Measurements from ENCODE around the gene CBFA2T3. TPM values are rescaled to one million over a fixed set of nuclear protein-coding genes. Genes with fewer than 3 reads are reported as not detected.

Gene CBFA2T3
- total RNA-seq, 2 donors from 2014 or later = 10.1 to 10.5 TPM

- Histone ChIP-seq H3K27ac (no peak overlapping the region), H3K27me3 (peaks cover 11% of the 10 kb centered on the region), H3K4me1 (no peaks in the 10 kb centered on the region), H3K4me3 (no peak overlapping the region), H3K36me3 (no peaks in the 10 kb centered on the region), H3K9ac (ENCODE audit: low read depth in 2 of 2, low read length in 2 of 2) (no peak overlapping the region), H3K9me3 (no peaks in the 10 kb centered on the region)
- DNase-seq = no peak
- no peak for TF ChIP-seq CTCF (IDR thresholded peaks at IDR 0.05)
- intact Hi-C loops (cut with DNase I) = no loop called here
Measured at GRCh38 chr16:88867581-88868246, 109.3 kb downstream of the CBFA2T3 start.

- intact Hi-C loops (cut with DNase I) = no loop called here
- no peak for DNase-seq
- H3K27ac ChIP-seq = no peak within 1 kb of the TSS
- no peaks in the 10 kb centered on the region for H3K9me3 ChIP-seq
- peaks cover 9% of the 10 kb centered on the region for H3K27me3 ChIP-seq
- no peak for TF ChIP-seq CTCF (IDR thresholded peaks at IDR 0.05)
- no peaks in the 10 kb centered on the region for H3K4me1 ChIP-seq
- H3K9ac ChIP-seq (ENCODE audit: low read depth in 2 of 2, low read length in 2 of 2) = no peak within 1 kb of the TSS
- no peaks in the 10 kb centered on the region for H3K36me3 ChIP-seq
- no peak within 1 kb of the TSS for H3K4me3 ChIP-seq
Measured at GRCh38 chr16:88866151-88866920, 110.7 kb downstream of the CBFA2T3 start, which contains the start of gene PABPN1L. Gene PABPN1L, minus strand, starts transcription at chr16:88866660. Its CDS starts 54 bp downstream, at chr16:88866606.

GRCh38 chr16:88865742-88866141 lies 111.3 kb downstream of the CBFA2T3 start:
- DNase-seq = no peak
- intact Hi-C loops (cut with DNase I) = no loop called here
- Histone ChIP-seq H3K9ac (ENCODE audit: low read depth in 2 of 2, low read length in 2 of 2) (no peak overlapping the region), H3K9me3 (no peaks in the 10 kb centered on the region), H3K36me3 (no peaks in the 10 kb centered on the region), H3K4me3 (no peak overlapping the region), H3K4me1 (no peaks in the 10 kb centered on the region), H3K27ac (no peak overlapping the region), H3K27me3 (peaks cover 6% of the 10 kb centered on the region)
- TF ChIP-seq CTCF (IDR thresholded peaks at IDR 0.05) = no peak

GRCh38 chr16:88865310-88865709 lies 111.7 kb downstream of the CBFA2T3 start:
- Histone ChIP-seq H3K36me3 (no peaks in the 10 kb centered on the region), H3K27ac (no peak overlapping the region), H3K4me1 (no peaks in the 10 kb centered on the region), H3K9ac (ENCODE audit: low read depth in 2 of 2, low read length in 2 of 2) (no peak overlapping the region), H3K9me3 (no peaks in the 10 kb centered on the region), H3K4me3 (no peak overlapping the region), H3K27me3 (peaks cover 2% of the 10 kb centered on the region)
- DNase-seq = no peak
- TF ChIP-seq CTCF (IDR thresholded peaks at IDR 0.05) = no peak
- intact Hi-C loops (cut with DNase I) = no loop called here

GRCh38 chr16:88864521-88864920 lies 112.5 kb downstream of the CBFA2T3 start:
- Histone ChIP-seq H3K9ac (ENCODE audit: low read depth in 2 of 2, low read length in 2 of 2) (no peak overlapping the region), H3K4me3 (no peak overlapping the region), H3K9me3 (no peaks in the 10 kb centered on the region), H3K27me3 (no peaks in the 10 kb centered on the region), H3K36me3 (no peaks in the 10 kb centered on the region), H3K4me1 (no peaks in the 10 kb centered on the region), H3K27ac (no peak overlapping the region)
- DNase-seq = no peak
- TF ChIP-seq CTCF (IDR thresholded peaks at IDR 0.05) = no peak
- intact Hi-C loops (cut with DNase I) = no loop called here

Data from colonic mucosa (tissue), 4 donors.